LoVo (cell line): Measurements from ENCODE around the gene CFAP97D2.
"Not testable (repeated sequence)": the region's sequence is repeated elsewhere in the genome, so short reads cannot be mapped to it uniquely, and the experiment has no call there.

ENCODE experiments used
- DNase-seq: peaks from one replicate; pipeline ENCODE4 v3.0.0-alpha.2; 2016; ENCODE audit warnings: low spot score

The CFAP97D2 gene

DNA sequence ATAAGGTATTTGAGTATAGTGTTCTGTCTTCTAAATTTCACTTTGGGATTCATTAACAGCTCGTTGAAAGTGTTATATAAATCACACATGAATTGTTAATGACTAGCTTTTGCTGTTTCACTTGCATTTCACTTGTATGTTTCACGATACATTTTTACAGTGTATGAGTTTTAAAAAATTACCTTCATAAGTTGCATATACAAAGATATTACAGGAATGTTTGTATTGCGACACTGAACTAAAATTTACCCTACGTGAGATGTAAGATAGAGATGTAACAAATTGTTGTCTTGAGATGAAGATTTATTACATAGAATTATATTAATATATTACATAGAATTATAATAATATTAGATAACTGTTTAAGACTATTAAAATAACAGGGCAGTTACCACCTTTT lies 57.2 kb downstream of the CFAP97D2 start:
- no peak for DNase-seq

DNA sequence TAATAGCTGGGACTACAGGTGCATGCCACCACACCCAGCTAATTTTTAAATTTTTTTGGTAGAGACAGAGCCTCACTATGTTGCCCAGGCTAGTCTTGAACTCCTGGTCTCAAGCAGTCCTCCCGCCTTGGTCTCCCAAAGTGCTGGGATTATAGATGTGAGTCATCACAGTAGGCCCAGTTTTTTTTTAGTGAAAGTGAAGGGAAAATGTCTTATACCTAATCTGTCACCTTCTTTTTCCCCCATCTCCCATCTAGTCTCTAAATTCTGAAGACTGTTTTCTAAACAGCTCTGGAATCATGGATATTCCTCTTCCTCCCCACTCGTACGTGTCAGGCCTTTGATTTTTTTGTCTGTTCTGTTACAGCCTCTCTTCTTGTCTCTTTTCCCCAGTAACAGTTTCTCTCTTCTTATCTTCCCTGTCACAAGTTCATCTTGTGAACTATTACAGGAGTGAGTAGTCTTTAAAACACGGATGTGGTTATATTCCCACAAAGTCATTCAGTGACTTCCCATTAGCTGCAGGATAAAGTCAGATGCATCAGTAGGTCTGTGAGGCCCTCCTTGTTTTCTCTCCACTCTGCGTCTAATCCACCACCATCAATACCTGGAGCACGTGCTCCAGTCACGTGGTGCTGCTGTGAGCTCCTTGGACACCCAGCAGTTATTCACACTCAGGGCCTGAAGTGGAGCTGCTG lies 58.5 kb downstream of the CFAP97D2 start:
- no peak for DNase-seq

DNA sequence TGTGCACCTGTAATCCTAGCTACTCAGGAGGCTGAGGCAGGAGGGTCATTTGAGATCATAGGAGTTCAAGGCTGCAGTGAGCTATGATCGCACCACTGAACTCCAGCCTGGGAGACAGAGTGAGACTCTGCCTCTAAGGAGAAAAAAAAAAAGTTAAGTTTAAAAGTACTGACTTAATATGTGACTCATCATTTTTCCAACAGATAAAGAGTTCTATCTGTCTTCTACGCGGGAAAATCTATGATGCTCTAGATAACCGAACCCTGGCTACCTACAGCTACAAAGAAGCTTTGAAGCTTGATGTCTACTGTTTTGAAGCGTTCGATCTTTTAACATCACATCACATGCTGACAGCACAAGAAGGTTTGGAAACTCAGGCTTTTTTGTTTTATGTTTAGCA lies 62.9 kb downstream of the CFAP97D2 start:
- DNase-seq, result no peak

DNA sequence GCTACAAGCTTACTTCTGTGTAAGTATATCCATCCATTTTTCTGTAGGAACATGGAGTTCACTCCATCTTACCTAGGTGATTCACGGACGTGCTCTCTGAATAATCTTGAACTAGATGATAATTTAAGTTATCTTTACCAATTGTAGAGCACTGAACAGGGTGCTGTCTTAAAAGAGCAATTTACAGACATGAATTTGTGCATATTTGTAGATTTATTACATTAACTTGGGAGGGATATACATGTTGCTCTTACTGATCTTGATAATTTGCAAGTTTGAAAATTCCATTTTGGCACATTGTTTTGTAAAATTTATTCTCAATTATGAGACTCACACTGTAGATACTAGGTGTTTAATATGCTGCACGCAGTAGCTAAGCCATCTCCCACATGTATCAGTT lies 64.9 kb downstream of the CFAP97D2 start:
- DNase-seq, result no peak

DNA sequence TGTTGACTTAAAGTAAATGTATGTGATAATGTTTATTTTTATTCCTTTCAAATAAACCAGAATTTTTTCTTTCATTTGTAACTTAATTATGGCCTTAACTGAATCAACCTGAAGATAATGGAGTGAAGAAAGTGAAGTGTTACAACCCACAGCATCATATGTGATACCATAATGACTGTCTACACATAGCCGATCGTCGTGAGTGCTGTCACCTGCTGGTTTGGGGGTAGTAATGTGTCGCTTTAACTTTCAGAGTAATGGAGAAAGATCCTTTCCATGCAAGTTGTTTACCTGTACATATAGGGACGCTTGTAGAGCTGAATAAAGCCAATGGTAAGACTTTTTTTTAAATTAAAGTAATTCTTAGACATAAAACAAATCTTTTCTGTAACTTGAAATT lies 65.6 kb downstream of the CFAP97D2 start:
- DNase-seq, result no peak

DNA sequence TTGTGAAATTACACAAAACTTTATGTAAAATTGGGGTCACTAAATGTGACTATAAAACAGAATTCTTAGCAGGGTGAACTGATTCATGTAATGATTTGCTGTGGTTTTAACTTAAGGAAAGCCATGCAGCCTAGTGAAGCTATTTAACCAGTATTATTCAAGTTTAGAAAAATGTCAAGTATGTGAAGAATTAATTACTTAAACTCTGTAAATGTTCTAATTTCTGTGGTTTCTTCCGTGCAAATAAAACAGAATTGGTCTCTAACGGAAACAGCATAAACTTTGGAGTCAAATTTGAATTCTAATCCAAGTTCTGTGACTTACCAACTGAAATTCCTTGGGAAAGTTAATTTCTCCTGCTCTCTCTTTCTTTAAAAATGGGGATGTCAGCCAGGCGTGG lies 69.0 kb downstream of the CFAP97D2 start:
- DNase-seq, result no peak

DNA sequence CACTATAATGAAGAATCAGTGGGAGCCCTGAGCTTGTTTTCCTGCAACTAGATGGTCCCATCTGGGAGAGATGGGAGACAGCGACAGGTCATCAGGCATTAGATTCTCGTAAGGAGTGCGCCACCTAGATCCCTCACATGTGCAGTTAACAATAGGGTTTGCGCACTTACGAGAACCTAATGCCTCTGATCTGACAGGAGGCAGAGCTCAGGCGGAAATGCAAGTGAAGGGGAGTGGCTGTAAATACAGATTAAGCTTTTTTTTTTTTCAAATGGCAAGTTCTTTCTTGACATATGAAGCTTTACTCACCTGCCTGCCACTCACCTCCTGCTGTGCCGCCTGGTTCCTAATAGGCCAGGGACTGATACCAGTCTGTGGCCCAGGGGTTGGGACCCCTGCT lies 70.0 kb downstream of the CFAP97D2 start:
- no peak for DNase-seq

DNA sequence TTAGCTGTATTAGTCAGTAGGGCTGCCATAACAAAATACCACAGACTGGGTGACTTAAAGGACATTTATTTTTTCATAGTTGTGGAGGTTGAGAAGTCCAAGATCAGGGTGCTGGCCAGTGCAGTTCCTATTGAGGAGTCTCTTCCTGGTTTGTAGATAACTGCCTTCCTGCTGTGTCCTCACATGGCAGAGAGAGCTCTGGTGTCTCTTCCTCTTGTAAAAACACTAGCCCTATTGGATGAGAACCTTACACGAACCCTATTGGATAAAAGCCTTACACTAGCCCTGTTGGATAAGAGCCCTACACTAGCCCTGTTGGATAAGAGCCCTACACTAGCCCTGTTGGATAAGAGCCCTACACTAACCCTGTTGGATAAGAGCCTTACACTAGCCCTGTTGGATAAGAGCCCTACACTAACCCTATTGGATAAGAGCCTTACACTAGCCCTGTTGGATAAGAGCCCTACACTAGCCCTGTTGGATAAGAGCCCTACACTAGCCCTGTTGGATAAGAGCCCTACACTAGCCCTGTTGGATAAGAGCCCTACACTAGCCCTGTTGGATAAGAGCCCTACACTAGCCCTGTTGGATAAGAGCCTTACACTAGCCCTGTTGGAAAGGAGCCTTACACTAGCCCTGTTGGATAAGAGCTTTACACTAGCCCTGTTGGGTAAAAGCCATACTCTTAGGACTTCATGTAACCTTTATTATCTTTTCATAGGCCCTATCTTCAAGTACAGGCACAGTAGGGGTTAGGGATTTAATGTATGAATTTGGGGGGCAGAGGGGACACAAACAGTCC lies 72.8 kb downstream of the CFAP97D2 start:
- not testable (repeated sequence) for DNase-seq

DNA sequence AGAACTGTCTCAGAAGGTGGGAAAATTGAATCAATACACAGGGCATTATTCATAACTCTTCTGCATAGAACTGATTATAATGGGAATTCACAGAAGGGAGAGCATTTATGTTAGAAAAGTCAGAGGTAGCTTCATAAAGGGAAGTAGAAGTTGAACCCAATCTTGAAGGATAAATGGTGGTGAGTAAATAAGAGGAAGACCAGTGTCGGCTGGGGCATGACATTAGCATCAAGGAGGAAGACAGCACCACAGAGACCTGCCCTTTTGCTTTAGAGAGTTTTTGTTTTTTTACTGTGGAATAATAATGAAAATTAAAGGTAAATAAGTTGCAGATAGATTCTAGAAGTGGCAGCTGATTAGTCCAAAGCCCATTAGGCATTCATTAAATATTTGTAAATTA lies 77.5 kb downstream of the CFAP97D2 start:
- no peak for DNase-seq

DNA sequence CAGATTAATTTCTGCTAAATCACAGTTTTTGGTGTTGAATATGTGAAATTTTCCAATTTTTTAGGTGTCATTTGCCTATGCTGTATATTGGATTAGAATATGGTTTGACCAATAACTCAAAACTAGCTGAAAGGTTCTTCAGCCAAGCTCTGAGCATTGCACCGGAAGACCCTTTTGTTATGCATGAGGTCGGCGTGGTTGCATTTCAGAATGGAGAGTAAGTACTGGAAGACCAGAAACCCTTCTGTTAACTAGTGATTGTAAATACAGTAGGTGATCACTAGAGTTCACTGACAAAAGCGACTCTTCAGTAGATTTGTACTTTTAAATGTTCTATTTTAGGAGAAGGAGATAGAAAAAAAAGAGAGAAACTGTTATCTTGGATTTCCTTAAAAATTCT lies 78.0 kb downstream of the CFAP97D2 start:
- DNase-seq, result no peak

DNA sequence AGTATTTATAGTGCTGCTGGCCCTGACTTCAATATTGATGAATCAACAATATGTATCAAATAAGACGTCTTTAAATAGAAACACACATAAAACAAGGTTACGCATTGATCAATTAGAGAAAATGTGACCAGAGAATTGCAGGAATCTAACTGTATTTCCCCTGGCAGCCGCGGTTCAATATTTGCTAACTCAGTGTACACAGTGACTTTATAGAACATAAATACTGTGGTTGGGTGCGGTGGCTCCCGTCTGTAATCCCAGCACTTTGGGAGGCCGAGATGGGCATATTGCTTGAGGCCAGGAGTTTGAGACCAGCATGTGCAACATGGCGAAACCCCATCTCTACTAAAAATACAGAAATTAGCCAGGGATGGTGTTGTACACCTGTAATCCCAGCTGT lies 79.5 kb downstream of the CFAP97D2 start:
- DNase-seq, result no peak

DNA sequence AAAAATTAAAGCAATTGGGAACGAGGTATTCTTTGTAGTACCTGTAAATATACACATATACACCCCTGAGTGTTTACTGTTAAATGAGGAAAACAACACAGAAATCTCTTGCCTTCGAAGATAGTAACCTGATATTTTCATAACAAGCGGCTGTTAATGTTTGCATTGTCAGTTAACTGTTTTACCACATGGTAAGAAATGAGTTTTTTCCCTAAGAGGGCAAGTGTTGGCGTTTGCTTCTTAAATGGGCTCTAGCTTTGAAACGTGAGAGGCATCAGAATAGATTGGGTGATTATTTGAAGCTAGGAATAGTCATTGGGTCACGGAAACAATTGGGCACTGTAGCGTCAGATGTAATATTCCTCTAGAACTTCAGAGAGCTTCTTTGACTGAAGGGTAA lies 80.3 kb downstream of the CFAP97D2 start:
- DNase-seq, result no peak

DNA sequence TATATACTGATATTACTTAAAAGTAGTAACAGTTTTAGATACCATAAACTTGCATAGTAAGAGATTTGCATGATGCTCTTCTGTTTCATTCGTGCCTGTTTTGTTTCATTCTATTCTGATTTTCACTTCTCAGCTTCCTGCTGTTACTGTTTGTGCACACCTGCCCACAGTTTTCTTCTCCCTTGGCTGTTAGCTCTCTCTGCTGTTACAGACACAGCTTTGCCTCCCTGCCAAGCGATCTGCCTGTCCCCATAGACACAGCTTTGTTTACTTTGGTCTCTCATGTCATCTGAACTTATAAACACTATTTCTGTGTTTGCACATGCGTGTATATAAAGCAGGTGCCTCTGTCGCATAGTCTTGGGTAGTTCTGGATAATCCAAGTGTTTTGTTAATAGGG lies 80.9 kb downstream of the CFAP97D2 start:
- no peak for DNase-seq

DNA sequence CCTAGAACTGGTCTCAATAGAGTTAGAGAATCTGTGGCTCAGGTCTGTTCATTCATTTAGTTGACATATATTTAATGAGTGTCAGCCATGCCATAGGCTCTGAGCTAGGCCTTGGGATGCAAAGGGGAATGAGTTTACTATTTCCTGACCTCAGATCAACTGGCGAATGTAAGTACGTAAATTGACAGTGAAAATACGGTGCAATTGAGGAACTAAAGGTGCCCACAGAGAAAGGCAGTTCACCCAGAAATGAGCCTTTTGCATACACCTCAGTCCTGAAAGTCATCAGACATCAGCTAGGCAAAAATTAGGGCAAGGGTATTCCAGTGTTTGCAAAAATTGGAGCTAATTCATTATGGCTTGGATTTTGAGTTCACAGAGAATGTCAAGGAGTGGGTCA lies 81.8 kb downstream of the CFAP97D2 start:
- DNase-seq, result no peak

DNA sequence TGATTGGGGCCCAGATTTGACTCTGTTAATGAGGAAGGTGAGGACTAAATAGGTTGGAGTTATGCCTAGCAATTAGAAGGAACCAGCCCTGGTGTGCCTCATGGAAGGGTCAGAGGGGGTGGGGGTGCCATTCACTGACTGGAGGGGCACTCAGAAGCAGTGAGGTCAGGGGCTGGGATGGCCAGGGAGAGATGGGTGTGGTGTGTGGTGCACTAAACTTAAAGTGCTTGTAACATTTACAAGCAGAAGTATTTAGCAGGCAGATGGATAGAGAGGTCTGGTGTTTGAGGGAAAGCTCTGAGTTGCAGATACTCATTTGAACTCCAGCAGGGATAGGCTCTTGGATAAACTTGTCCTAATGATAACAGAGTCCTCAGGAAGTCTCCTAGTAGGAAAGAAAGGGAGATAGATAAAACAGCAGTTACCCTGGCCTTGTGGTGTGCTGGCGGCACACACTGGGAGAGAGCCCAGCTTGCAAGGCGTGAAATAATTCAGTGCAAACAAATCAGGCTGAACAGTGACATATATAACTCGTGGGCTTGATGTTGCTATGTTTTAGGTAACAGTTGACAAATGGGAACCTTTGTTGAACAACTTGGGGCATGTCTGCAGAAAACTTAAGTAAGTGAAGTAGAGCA lies 82.4 kb downstream of the CFAP97D2 start:
- DNase-seq, result no peak

DNA sequence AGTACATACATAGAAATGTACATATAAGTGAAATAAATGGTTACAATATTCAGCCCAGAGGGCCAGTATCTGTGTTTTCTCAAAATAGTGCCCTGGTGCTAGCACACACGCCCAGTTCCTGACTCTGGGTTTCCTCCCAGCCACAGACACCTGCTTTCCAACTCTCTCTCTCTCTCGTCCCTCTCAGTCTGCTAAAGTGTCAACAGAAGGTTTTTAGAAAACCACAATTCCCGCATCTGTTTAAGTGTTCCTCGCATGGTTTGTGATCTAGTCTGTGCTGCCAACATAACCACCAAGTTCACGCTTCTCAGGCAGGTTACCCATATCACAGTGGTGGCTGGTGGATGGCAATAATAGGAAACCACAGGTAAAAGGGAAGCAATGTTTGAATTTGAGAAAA lies 84.5 kb downstream of the CFAP97D2 start:
- DNase-seq, result no peak

DNA sequence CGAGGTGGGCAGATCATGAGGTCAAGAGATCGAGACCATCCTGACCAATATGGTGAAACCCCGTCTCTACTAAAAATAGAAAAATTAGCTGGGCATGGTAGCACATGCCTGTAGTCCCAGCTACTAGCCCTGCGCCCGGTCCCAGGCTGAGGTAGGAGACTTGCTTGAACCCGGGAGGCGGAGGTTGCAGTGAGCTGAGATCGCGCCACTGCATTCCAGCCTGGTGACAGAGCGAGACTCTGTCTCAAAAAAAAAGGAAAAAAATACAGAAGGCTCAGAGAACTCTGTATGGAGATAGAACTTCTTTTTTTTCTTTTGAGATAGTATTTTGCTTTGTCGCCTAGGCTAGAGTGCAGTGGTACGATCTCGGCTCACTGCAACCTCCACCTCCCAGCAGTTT lies 85.3 kb downstream of the CFAP97D2 start:
- DNase-seq, result not testable (repeated sequence)

DNA sequence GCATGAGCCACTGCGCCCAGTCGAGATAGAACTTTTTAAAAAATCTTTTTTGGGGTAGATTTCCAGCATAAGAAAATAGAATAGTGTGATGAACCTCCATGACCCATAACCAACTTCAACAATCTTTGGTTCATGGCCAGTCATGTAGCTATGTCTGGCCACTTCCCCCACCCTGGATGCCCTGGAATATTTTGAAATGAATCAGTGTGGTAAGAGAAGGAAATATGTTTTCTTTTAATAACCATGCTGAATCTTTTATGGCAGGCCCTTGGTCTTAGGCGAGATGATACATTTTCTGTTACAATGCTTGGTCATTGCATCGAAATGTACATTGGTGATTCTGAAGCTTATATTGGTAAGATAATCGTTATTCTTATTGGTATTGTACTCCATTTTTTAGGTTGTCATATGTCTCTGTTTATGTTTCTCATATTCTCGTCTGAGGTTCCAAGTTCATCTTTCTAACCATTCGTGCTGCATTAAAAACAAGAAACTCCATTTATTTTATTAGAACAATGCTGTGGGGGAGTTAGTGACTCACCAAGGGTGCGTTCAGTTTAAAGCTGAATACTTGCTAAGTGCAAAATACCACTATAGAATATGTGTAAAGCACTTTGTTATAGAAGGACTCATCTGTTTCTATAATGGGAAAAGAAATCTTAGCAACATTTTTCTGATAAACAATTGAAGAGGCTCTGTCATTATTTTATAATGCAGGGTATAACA lies 86.0 kb downstream of the CFAP97D2 start:
- DNase-seq, result no peak

DNA sequence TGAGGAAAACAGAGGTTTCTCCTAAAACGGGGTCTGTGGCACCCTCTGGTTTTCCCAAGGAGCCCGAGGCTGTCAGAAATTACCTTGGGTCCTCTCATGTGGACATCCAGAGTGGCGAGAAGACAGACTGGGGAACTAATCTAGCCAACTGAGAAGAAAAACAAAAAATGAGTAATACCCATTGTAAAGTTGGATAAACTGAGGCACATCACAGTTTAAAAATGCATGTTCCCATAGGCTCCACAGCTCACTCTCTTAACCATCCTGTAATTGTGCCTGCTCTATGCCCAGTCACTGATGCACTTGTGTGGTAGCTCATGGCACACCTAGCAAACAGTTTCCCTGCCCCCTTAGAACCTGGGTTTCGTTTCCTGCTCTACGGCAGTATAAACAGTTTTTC lies 87.2 kb downstream of the CFAP97D2 start:
- DNase-seq, result no peak

DNA sequence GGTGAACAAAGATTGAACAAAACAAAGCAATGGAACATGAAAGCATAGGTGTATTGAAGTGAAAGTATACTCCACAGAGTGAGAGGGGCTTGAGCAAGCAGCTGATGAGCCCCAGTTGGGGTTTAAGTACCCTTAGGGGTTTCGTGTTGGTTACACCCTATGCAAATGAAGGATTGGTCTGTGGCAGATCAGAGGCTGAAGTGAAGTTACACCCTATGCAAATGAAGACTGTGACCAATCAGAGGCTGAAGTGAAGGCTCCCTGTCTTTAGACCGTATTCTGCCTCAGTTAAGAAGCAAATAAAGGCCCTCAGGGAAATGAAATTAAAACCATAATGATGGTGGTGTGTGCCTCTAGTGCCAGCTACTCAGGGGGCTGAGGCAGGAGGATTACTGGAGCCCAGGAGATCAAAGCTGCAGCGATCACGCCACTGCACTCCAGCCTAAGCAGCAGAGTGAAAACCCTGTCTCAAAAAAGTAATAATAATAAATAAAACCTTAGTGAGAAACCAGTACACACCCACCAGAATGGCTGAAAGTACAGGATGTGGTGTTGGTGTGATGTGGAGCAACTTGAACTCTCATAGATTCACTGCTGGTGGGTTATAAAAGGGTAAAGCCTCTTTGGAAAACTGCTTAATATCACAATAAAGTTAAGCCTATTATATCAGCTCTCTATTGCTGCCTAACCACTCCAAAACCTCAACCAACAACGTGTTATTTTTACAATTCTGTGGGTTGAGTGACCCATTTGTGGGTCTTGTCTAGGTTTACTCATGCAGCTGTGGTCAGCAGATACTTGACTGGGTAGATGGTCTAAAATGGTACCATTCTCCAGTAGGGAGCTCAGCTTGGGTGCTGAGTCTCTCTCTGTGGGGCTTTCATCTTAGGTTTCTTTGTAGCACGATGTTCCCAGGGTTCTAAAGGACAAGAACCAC lies 89.6 kb downstream of the CFAP97D2 start:
- DNase-seq, result no peak

DNA sequence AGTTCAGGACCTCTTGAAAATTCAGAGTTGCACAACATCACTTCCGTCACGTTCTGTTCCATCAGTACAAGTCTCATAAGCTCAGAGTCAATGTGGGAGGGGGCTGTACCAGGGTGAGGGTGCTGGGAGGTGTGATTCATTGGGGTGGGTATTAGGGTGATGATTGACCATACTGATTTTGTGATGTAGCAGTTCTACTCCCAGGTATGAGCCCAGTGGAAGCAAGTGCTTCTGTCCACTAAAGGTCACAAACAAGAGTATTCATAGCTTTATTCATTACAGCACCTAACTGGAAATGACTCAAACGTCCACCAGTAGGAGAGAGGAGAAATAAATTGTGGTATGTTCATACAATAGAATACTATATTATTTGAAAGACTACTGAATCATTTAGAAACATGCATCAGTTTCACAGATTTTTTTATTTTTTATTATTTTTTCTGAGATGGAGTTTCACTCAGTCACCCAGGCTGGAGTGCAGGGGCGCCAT lies 90.3 kb downstream of the CFAP97D2 start:
- DNase-seq, result no peak
